Natural killer cell (primary cell): ENCODE results near the gene LYSMD1. TPM values are rescaled to one million over a fixed set of nuclear protein-coding genes. Genes with fewer than 3 reads are reported as not detected.

ENCODE experiments used
- ATAC-seq, 3 donors: fragments of 150-1000 bp in 2 of 3; fragments of 200-7000 bp in 1 of 3; cut with Tn5 transposase; 1 replicate in 1 of 3; 2 replicates in 2 of 3; pipeline ENCODE4 v1.10.0; 2021; ENCODE audit warnings: mild to moderate bottlenecking in 2 of 3, moderate library complexity in 2 of 3
- DNase-seq, 2 donors: peaks; one replicate each; pipeline versions ENCODE4 v3.0.0 to v3.0.0-alpha.2; 2013 to 2021; ENCODE audit warnings: mixed read lengths in 1 of 2
- H3K27ac ChIP-seq: one replicate; pipeline ENCODE4 v1.5.1; 2013; ENCODE audit warnings: mild to moderate bottlenecking, low read length
- H3K27me3 ChIP-seq: one replicate; pipeline ENCODE4 v1.6.1; 2013; ENCODE audit warnings: low read length; ENCODE audit not compliant: control insufficient read depth, insufficient read depth
- H3K36me3 ChIP-seq: one replicate; pipeline ENCODE4 v1.6.1; 2013; ENCODE audit warnings: low read length; ENCODE audit not compliant: control insufficient read depth, insufficient read depth
- H3K4me1 ChIP-seq: one replicate; pipeline ENCODE4 v1.6.1; 2013; ENCODE audit warnings: low read length; ENCODE audit not compliant: control insufficient read depth, insufficient read depth
- H3K4me3 ChIP-seq: one replicate; pipeline ENCODE4 v1.5.1; 2013; ENCODE audit warnings: low read length
- H3K9me3 ChIP-seq: one replicate; pipeline ENCODE4 v1.6.1; 2013; ENCODE audit warnings: low read length; ENCODE audit not compliant: control insufficient read depth, insufficient read depth
- H3K27ac Mint-ChIP-seq, 2 donors: one replicate each; pipeline ENCODE4 v1.8.0; 2022; ENCODE audit warnings: mild to moderate bottlenecking in 2 of 2, mixed read lengths in 2 of 2, moderate library complexity in 1 of 2
- H3K27me3 Mint-ChIP-seq, 2 donors: one replicate each; pipeline ENCODE4 v1.8.0; 2022; ENCODE audit warnings: low read depth in 2 of 2, mixed read lengths in 2 of 2
- H3K36me3 Mint-ChIP-seq: one replicate; pipeline ENCODE4 v1.8.0; 2022; ENCODE audit warnings: mixed read lengths
- H3K4me1 Mint-ChIP-seq, 2 donors: one replicate each; pipeline ENCODE4 v1.8.0; 2022; ENCODE audit warnings: mixed read lengths in 2 of 2
- H3K4me3 Mint-ChIP-seq: one replicate; pipeline ENCODE4 v1.8.0; 2022; ENCODE audit warnings: mild to moderate bottlenecking, moderate library complexity, mixed read lengths
- H3K9me3 Mint-ChIP-seq, 2 donors: one replicate each; pipeline ENCODE4 v1.8.0; 2022; ENCODE audit warnings: mixed read lengths in 2 of 2
- whole genome bisulfite sequencing: methylation state at CpG from one replicate; pipeline ENCODE4 v1.1.7; 2013; ENCODE audit warnings: missing lambda C conversion rate; ENCODE audit not compliant: insufficient coverage; 5-methylcytosine and 5-hydroxymethylcytosine counted together
- intact Hi-C: fragments of 100-400 bp; cut with micrococcal nuclease; formaldehyde crosslinking; loops from one replicate; pipeline ENCODE4 v1.14.2; 2022
- total RNA-seq, 4 donors: library from RNA; stranded (reverse); fragments of 120-200 nt in 1 of 4; gene quantifications; one replicate each; pipeline versions ENCODE4 v1.2.3 to v1.2.4, GENCODE V29; 2013 to 2022
- TF ChIP-seq, protein P1 (sequence below): fragments of 200-600 bp; IDR thresholded peaks from one replicate; pipeline ENCODE4 v1.8.0; 2022; ENCODE audit warnings: antibody characterized with exemption

The LYSMD1 gene
- total RNA-seq, 3 donors from 2014 or later (not counting 1 experiment from before 2014, with no cell fraction given), result 1.0 to 1.7 (median 1.2) TPM

DNA sequence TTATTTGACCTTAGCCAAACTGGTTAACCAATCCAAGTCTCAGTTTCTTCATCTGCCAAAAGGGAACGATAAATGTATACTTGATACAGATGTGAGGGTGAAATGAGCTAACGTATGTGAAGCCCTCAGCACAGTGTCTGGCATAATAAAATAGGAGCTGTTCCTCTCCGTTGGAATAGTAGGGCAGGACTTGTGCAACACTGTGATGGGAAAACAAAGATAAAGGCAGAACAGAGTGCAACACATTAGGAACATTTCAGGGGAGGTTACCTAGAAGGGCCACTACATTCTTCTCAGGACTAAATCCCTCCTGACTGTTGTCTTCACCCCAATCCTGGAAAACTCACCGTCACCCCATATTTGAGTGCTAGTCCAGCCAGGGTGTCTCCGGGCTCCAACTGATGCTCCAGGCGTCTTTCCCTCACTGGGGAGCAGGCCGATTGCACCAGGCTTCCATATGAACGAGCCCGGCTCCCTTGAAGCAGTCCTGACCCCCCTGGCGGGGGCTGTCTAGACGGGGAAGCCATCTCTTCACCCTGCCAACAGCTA is 896 bp downstream of the LYSMD1 start:
- Mint-ChIP-seq H3K9me3 (no peaks in the 10 kb centered on the region), H3K27ac (peak overlapping the region; percentile 94), H3K36me3 (peaks cover 7% of the 10 kb centered on the region), H3K4me1 (peaks cover 30 to 48% of the 10 kb centered on the region in 2 donors), H3K27me3 (no peaks in the 10 kb centered on the region), H3K4me3 (peak overlapping the region; percentile 99)
- intact Hi-C loops, result no loop called here
- Histone ChIP-seq H3K4me3 (no peak overlapping the region), H3K27ac (no peak overlapping the region), H3K27me3 (no peaks in the 10 kb centered on the region), H3K4me1 (peaks cover 32% of the 10 kb centered on the region), H3K36me3 (peaks cover 20% of the 10 kb centered on the region), H3K9me3 (no peaks in the 10 kb centered on the region)
- TF ChIP-seq, protein P1, sequence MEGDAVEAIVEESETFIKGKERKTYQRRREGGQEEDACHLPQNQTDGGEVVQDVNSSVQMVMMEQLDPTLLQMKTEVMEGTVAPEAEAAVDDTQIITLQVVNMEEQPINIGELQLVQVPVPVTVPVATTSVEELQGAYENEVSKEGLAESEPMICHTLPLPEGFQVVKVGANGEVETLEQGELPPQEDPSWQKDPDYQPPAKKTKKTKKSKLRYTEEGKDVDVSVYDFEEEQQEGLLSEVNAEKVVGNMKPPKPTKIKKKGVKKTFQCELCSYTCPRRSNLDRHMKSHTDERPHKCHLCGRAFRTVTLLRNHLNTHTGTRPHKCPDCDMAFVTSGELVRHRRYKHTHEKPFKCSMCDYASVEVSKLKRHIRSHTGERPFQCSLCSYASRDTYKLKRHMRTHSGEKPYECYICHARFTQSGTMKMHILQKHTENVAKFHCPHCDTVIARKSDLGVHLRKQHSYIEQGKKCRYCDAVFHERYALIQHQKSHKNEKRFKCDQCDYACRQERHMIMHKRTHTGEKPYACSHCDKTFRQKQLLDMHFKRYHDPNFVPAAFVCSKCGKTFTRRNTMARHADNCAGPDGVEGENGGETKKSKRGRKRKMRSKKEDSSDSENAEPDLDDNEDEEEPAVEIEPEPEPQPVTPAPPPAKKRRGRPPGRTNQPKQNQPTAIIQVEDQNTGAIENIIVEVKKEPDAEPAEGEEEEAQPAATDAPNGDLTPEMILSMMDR, result no peak
- 74% methylated on average over 11 of the region's 11 CpGs for whole genome bisulfite sequencing
- DNase-seq (no peak), ATAC-seq (no peak)

DNA sequence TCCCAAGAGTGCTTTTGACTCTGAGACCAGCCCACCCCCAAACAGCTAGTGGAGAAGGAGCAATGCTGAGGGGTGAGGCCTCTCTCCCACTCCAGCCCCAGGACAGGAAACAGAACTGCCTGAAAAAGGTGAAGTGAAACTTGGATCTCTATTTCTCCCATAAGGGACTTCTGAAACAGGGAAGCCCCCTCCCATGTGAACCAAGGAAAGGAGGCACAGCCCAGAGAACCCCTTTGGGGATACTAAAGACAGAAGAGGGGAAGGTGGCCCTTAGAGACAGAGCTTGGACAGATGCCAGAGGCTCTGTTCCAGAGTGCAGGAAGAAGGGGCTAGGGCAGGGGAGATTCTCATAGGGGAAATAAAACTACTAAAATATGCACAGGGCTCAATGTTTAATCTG is 6.3 kb downstream of the LYSMD1 start:
- Histone ChIP-seq H3K27ac (peak overlapping the region; percentile 41), H3K27me3 (no peaks in the 10 kb centered on the region), H3K4me3 (no peak overlapping the region), H3K4me1 (peaks cover 49% of the 10 kb centered on the region), H3K9me3 (no peaks in the 10 kb centered on the region), H3K36me3 (peaks cover 23% of the 10 kb centered on the region)
- H3K27ac Mint-ChIP-seq, result peak overlapping the region; percentile 82 to 89
- no peaks in the 10 kb centered on the region for H3K27me3 Mint-ChIP-seq
- peaks cover 45 to 58% of the 10 kb centered on the region in 2 donors for H3K4me1 Mint-ChIP-seq
- intact Hi-C loops, result loop anchor here (5.0 kb wide), 2 partner anchors 182 to 597 kb away; no protein-coding TSS in a partner anchor
- ATAC-seq (no peak), DNase-seq (no peak)
- no peaks in the 10 kb centered on the region for H3K36me3 Mint-ChIP-seq
- H3K4me3 Mint-ChIP-seq, result peak overlapping the region; percentile 64
- no peaks in the 10 kb centered on the region for H3K9me3 Mint-ChIP-seq
- TF ChIP-seq, protein P1, result no peak

DNA sequence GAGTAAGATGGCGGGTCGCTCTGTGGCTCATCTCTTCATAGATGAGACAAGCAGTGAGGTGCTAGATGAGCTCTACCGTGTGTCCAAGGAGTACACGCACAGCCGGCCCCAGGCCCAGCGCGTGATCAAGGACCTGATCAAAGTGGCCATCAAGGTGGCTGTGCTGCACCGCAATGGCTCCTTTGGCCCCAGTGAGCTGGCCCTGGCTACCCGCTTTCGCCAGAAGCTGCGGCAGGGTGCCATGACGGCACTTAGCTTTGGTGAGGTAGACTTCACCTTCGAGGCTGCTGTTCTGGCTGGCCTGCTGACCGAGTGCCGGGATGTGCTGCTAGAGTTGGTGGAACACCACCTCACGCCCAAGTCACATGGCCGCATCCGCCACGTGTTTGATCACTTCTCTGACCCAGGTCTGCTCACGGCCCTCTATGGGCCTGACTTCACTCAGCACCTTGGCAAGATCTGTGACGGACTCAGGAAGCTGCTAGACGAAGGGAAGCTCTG is 6.9 kb downstream of the LYSMD1 start:
- no peaks in the 10 kb centered on the region for H3K9me3 Mint-ChIP-seq
- no peaks in the 10 kb centered on the region for H3K9me3 ChIP-seq
- H3K27me3 Mint-ChIP-seq, result no peaks in the 10 kb centered on the region
- peak overlapping the region; percentile 41 for H3K27ac ChIP-seq
- H3K4me3 Mint-ChIP-seq, result peak overlapping the region; percentile 96
- peaks cover 45 to 58% of the 10 kb centered on the region in 2 donors for H3K4me1 Mint-ChIP-seq
- WGBS, result 84% methylated on average over 22 of the region's 22 CpGs
- H3K27me3 ChIP-seq, result no peaks in the 10 kb centered on the region
- peak in 1 of 2 donors; percentile 24 for DNase-seq
- ATAC-seq, result no peak
- H3K4me1 ChIP-seq, result peaks cover 49% of the 10 kb centered on the region
- TF ChIP-seq, protein P1, result no peak
- no peaks in the 10 kb centered on the region for H3K36me3 Mint-ChIP-seq
- no peak overlapping the region for H3K4me3 ChIP-seq
- intact Hi-C loops, result loop anchor here (5.0 kb wide), 2 partner anchors 182 to 596 kb away; no protein-coding TSS in a partner anchor
- H3K36me3 ChIP-seq, result peaks cover 19% of the 10 kb centered on the region
- peak overlapping the region; percentile 89 to 96 for H3K27ac Mint-ChIP-seq
